ENCODE measurements around the gene PLCB4. TPM values are rescaled to one million over a fixed set of nuclear protein-coding genes. Genes with fewer than 3 reads are reported as not detected.

Gene PLCB4
- total RNA-seq, 1 experiment from 2014 or later, result 22.7 TPM

DNA sequence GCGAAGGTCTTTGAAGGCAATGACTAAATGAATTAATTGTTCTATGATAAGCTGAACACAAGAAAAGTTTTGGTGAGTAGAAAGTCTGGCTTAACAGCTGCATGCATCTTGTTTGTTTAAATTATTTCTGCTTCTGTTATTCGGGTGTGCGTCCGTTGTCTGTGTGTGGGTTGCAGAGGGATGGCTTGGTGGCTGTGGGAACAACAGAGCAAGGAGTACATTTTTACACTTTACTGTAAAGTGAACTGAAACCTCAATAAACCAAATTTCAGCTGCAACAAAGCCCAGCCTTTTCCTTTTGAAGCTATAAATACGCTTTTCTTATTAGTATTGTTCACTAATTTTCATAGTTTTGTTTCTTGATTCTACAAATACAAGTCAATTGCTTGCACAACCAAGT lies 442.0 kb downstream of the PLCB4 start:
- DNase-seq (ENCODE audit: low read depth), result no peak

DNA sequence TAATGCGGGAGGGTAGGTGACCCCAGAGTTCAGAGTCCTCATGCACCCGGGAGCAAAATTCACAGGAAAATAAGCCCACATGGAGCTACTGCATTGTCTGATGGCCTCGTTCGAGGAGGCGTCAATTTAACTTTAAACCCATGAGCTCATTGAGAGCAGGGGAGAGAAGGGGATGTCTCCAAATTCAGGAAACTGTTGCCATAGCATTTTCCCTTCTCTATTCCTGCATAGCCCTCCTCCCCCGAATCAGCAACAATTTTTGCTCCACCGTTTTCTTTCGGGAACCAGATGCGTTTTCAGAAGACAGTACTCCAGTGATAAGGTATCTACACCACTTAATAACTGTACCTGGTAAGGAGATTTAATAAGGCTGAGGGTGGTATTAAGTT lies 445.2 kb downstream of the PLCB4 start:
- DNase-seq (ENCODE audit: low read depth), result no peak

DNA sequence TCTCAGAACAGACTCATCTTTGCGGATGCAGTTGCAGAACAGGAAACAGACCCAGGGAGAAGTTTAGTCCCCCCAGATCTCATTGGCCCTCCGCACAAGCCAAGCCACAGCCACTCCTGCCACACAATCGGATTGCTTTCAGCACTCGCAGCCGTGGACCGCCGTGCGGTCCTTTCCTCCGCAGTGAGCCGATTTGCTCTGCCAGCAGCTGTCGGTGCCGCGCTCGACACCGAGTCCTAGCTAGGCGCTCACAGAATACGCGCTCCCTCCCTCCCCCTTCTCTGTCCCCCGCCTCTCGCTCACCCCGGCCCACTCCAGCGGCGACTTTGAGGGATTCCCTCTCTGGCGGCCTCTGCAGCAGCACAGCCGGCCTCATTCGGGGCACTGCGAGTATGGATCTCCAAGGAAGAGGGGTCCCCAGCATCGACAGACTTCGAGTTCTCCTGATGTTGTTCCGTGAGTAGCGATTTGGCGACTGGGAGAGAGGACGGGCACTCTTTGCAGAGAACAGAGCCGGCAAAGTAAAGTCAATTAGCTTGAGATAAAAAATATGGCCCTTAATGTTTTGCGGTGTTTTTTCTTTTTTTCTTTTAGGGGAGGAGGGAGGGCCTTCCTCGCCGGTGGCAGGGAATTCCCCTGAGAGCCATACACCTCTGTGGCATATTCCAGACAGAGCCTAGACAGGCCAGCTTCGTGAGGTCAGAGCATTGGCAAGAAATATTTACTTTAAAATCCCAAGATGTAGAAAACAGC lies 445.8 kb downstream of the PLCB4 start, which contains the start of gene LAMP5:
Gene LAMP5 (plus strand): TSS at position 130 of the 753 bp plus-strand sequence. CDS start 263 bp downstream, at position 393.
- no peak for DNase-seq (ENCODE audit: low read depth)

DNA sequence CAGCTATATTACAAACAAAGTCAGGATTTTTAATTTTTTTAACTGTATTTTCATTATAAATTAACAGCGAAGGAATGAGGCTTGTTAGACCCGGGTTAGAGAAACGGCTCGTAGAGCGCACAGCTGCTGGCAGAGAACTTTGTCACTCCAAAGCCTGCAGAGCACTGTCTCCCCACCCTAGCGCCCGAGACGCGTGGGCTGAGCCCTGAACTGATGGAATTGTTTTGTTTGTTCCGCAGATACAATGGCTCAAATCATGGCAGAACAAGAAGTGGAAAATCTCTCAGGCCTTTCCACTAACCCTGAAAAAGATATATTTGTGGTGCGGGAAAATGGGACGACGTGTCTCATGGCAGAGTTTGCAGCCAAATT lies 446.3 kb downstream of the PLCB4 start:
- no peak for DNase-seq (ENCODE audit: low read depth)

DNA sequence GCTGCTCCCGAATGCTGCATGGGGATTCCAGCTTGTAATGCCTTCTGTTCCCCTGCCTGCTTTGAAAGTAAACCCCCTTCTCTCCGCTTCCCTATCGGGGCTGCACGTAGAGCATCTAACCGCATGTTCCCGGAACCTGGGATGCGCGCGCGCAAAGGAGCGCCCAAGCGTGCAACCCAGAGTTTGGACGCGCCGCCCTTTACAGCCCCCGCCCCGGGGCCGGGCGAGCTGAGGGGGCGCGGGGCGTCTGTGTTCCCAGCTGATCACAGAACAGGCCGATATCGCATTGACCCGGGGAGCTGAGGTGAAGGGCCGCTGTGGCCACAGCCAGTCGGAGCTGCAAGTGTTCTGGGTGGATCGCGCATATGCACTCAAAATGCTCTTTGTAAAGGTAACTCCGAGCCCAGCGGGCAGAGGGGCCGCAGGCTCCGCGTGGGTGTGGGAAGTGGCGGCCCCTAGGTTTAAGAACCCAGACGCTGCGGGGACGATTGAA lies 446.9 kb downstream of the PLCB4 start:
- DNase-seq (ENCODE audit: low read depth), result no peak

DNA sequence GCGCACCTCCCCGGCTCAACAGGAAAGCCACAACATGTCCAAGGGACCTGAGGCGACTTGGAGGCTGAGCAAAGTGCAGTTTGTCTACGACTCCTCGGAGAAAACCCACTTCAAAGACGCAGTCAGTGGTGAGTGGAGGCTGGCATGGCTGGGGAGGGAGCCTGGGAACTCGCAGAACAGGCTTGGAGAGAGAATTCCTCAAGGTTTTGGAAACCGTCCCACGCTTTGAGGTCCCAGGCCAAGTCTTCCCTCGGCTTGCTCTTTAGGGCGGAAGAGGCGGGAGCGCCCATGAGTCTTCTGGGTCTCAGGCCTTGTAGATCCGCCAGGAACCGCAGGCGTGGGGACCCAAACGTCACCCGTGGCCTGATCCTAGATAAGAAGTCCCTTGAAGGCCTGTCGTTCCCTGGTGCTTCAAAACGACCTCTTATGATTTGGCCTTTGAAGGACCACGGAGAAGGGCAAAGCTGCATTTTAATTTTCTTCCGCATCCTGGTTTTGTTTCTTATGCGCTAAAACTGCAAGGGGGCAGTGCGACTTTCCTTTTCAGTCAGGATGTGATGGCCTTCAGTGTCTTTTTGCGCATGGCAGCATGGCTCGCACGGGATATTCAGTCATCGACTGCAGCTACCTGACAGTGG lies 447.5 kb downstream of the PLCB4 start:
- DNase-seq (ENCODE audit: low read depth), result no peak

DNA sequence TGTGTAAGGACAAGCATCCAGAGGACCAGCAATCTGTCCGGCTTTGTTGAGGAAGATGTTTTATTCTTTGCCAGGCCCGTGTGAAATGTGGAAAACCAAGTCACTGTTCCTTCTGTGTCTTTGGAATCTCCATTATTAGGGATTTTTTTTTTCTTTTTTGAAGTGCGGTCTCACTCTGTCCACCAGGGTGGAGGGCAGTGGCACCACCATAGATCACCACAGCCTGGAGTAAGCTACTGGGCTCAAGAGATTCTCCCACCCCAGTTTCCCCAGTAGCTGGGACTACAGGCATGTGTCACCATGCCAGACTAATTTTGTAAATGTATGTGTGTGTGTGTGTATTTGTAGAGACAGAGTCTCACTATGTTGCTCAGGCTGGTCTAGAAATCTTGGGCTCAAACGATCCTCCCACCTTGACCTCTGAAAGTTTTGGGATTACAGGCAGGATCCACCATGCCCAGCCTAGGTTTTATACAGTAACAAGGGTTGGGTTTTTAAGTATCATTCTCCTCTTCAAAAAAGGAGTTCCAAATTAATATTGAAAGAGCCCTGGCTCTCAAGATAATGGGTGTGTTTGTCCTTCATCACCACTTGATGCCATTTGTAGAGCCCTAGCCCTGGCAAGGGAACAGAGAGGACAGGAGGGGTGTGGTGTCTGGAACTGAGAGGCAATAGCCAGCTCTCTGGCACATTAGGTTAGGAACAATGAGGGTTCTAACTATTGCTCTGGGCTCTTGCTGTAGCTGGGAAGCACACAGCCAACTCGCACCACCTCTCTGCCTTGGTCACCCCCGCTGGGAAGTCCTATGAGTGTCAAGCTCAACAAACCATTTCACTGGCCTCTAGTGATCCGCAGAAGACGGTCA lies 448.6 kb downstream of the PLCB4 start:
- DNase-seq (ENCODE audit: low read depth), result no peak

DNA sequence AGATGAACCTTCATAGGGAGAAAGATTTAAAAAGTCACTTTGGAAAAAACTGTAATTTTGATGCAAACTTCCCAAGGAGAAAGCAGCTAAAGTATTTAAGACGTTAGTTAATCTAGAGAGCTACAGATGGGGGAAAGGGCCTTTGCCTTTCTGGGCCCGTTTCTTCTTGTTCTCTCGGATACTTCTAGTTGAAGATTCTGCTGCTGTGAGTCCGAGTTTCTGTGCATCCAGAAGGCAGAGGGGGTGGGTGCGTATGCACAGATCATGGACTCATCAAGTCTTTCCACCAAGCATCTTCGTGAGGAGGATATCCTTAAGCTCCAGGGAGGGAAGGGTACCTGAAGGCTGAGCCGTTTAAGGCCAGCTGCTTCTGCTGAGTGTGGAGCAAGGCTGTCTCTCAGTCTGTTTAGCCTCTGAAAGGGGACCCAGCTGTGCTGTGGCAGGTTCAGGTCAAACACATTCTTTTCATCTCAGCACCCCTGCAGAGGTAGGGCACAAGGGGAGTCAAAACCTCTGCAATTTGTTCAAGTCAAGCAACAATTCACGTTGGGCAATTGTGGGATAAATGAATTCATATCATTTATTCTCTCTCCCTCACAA lies 449.8 kb downstream of the PLCB4 start:
- DNase-seq (ENCODE audit: low read depth), result no peak

DNA sequence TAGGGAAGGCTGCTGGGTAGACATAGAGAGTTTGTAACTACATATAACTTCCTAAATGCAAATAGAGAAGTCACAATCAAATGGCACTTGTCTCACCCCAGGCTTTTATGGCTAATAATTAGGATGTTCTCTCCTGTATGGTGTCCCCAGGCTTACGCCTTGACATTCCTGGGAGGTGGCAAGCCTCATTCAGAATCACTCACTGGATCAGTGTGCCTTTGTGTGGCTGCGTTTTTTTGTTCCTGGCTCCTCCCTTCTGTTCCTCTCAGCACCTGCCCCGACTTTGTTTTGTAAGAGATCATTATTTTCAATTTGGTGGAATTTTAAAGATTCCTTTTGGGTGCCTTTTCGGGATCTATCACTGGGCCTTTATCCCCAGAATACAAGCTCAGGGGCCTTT lies 451.2 kb downstream of the PLCB4 start:
- DNase-seq (ENCODE audit: low read depth), result no peak

DNA sequence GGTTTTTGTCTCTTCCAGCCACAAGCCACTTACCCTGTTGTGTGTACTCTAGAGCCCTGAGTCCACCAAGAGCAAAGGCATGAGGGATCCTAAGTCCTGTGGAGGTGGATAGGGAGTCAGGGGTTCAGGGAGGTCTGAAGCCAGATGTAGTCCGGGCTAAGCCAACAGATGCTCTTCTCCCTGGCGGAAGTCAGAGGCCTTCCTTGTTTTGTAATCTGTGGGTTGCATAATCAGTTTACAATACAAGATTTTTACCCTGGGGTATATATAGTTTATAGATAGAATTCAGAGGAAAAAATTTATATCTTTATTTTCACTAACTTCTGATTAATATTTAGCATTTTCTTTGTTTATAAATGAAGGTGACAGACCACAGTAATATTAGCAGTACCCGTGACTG lies 454.7 kb downstream of the PLCB4 start:
- no peak for DNase-seq (ENCODE audit: low read depth)

All from HT1080 (cell line).